ENCODE results near the gene COG3. TPM values are rescaled to one million over a fixed set of nuclear protein-coding genes. Genes with fewer than 3 reads are reported as not detected.

Gene COG3
- total and polyA plus RNA-seq, 2 of the 13 experiments (the other 11 are each of a cell fraction or from before 2014, with no cell fraction given): 37.8 to 47.5 TPM

DNA sequence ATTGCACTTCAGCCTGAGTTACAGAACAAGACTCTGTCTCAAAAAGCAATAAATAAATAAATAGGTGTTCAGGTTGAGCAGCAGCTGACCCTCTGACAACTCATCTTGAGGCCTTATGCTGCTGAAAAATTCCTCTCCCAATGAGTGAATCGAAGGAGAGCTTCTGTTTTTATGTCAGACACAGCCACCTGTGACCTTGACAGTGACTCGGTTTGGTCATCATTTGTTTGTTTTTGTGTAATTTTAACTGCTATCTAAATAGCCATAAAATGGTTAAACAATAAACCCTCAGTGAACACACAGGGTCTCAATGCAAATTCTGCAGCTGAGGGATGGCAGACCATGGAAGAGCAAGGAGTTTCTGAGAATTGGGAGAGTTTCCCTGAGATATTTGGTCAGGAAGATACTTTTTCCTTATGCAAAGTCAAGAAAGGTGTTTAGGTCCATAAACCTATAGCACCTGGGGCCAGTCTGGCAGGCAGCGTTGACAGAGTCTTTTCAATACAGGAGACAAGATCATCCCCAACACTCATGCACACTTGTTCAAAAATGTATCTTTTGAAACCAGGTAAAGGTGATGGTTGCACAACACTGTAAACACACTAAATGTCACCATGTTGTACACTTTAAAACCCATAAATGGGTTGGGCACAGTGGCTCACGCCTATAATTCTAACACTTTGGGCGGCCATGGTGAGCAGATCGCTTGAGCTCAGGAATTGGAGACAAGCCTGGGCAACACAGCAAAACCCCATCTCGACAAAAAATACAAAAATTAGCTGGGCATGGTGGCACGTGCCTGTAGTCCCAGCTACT lies 30.0 kb upstream of the COG3 start (continued):
- TF ChIP-seq, protein P1, sequence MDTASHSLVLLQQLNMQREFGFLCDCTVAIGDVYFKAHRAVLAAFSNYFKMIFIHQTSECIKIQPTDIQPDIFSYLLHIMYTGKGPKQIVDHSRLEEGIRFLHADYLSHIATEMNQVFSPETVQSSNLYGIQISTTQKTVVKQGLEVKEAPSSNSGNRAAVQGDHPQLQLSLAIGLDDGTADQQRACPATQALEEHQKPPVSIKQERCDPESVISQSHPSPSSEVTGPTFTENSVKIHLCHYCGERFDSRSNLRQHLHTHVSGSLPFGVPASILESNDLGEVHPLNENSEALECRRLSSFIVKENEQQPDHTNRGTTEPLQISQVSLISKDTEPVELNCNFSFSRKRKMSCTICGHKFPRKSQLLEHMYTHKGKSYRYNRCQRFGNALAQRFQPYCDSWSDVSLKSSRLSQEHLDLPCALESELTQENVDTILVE (CRISPR knock-in tag; IDR thresholded peaks at IDR 0.05): peak; percentile 70; the same call in 1 of the 2 replicates
- TF ChIP-seq RAD51 (IDR thresholded peaks at IDR 0.05; ENCODE audit: borderline replicate concordance) (no peak), HNF4G (IDR thresholded peaks at IDR 0.05; ENCODE audit: borderline replicate concordance, low read depth, low read length) (no peak), HNF4G (CRISPR knock-in tag; IDR thresholded peaks at IDR 0.05; ENCODE audit: borderline replicate concordance, low read depth) (no peak), ZFX (CRISPR knock-in tag; IDR thresholded peaks at IDR 0.05; ENCODE audit: low read depth) (0 out of 2 replicates have a peak, but pooled peaks have one; percentile 15), ZSCAN12 (CRISPR knock-in tag; IDR thresholded peaks at IDR 0.05) (no peak), ZNF24 (IDR thresholded peaks at IDR 0.05) (no peak), ZFP82 (CRISPR knock-in tag; IDR thresholded peaks at IDR 0.05; ENCODE audit: borderline replicate concordance) (no peak), ATF1 (CRISPR knock-in tag; IDR thresholded peaks at IDR 0.05) (no peak), ERF (CRISPR knock-in tag; IDR thresholded peaks at IDR 0.05) (no peak), ZMYM2 (CRISPR knock-in tag; IDR thresholded peaks at IDR 0.05) (no peak), PRPF4 (IDR thresholded peaks at IDR 0.05; ENCODE audit: low read depth, low read length, poor library complexity, severe bottlenecking) (no peak), ZBTB38 (CRISPR knock-in tag; IDR thresholded peaks at IDR 0.05) (no peak), KDM5B (CRISPR knock-in tag; IDR thresholded peaks at IDR 0.05; ENCODE audit: borderline replicate concordance) (no peak), DNMT1 (CRISPR knock-in tag; IDR thresholded peaks at IDR 0.05) (no peak), SOX5 (CRISPR knock-in tag; IDR thresholded peaks at IDR 0.05; ENCODE audit: borderline replicate concordance) (peak; percentile 69; the same call in 1 of the 2 replicates), KDM6A (CRISPR knock-in tag; IDR thresholded peaks at IDR 0.05; ENCODE audit: low read depth) (0 out of 2 replicates have a peak, but pooled peaks have one; percentile 16), RBFOX2 (IDR thresholded peaks at IDR 0.05; ENCODE audit: low read depth, low read length) (no peak), TBX3 (IDR thresholded peaks at IDR 0.05; ENCODE audit: borderline replicate concordance) (no peak), ZSCAN22 (CRISPR knock-in tag; IDR thresholded peaks at IDR 0.05) (no peak), POLR2A (IDR thresholded peaks at IDR 0.05; ENCODE audit: insufficient read depth in 1 of 2, low read depth in 2 of 2, low read length in 2 of 2) (peak; percentile 54 to 80; a peak in 3 of 4 replicates), ZC3H13 (CRISPR knock-in tag; IDR thresholded peaks at IDR 0.05) (no peak), ZNF549 (CRISPR knock-in tag; IDR thresholded peaks at IDR 0.05) (no peak), DMAP1 (CRISPR knock-in tag; IDR thresholded peaks at IDR 0.05) (no peak), ZNF101 (CRISPR knock-in tag; IDR thresholded peaks at IDR 0.05; ENCODE audit: borderline replicate concordance, low read depth) (no peak), CEBPG (CRISPR knock-in tag; IDR thresholded peaks at IDR 0.05) (peak; percentile 75)
- TF ChIP-seq, protein P2, sequence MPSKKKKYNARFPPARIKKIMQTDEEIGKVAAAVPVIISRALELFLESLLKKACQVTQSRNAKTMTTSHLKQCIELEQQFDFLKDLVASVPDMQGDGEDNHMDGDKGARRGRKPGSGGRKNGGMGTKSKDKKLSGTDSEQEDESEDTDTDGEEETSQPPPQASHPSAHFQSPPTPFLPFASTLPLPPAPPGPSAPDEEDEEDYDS (CRISPR knock-in tag; IDR thresholded peaks at IDR 0.05): peak; percentile 82
- TF ChIP-seq, protein P3, sequence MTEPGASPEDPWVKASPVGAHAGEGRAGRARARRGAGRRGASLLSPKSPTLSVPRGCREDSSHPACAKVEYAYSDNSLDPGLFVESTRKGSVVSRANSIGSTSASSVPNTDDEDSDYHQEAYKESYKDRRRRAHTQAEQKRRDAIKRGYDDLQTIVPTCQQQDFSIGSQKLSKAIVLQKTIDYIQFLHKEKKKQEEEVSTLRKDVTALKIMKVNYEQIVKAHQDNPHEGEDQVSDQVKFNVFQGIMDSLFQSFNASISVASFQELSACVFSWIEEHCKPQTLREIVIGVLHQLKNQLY (CRISPR knock-in tag; IDR thresholded peaks at IDR 0.05): no peak; the same call in 1 of the 2 replicates
- TF ChIP-seq, protein P4, sequence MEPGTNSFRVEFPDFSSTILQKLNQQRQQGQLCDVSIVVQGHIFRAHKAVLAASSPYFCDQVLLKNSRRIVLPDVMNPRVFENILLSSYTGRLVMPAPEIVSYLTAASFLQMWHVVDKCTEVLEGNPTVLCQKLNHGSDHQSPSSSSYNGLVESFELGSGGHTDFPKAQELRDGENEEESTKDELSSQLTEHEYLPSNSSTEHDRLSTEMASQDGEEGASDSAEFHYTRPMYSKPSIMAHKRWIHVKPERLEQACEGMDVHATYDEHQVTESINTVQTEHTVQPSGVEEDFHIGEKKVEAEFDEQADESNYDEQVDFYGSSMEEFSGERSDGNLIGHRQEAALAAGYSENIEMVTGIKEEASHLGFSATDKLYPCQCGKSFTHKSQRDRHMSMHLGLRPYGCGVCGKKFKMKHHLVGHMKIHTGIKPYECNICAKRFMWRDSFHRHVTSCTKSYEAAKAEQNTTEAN (CRISPR knock-in tag; conservative IDR thresholded peaks at IDR 0.05): peak; percentile 93; the same call in 1 of the 2 replicates
